Measurements from ENCODE around the gene CLSTN3. TPM values are rescaled to one million over a fixed set of nuclear protein-coding genes. Genes with fewer than 3 reads are reported as not detected.

The CLSTN3 gene
- total and polyA plus RNA-seq, 2 donors (not counting 1 experiment from before 2014, with no cell fraction given) = 31.7 to 36.5 TPM

- H3K4me2 ChIP-seq (replicated peaks; ENCODE audit: low read depth, low read length, poor library complexity, severe bottlenecking) = no peak overlapping the region
- ChIA-PET CTCF (interaction anchor here (0.6 to 2.7 kb wide), 6 partner anchors 14 to 226 kb away, joined by 3 to 12 read pairs (median 6); no protein-coding TSS in a partner anchor), POLR2A (no interaction called here)
- intact Hi-C loops (cut with micrococcal nuclease) = loop anchor here (5.0 kb wide), 1 partner anchor 77 kb away; the partner anchor contains the start of gene LPCAT3
- no peak overlapping the region for H3K9ac ChIP-seq (ENCODE audit: low read length)
- TF ChIP-seq CTCF (IDR thresholded peaks at IDR 0.05) = no peak
- TF ChIP-seq EZH2 (IDR thresholded peaks at IDR 0.05; ENCODE audit: borderline replicate concordance, insufficient read depth, low read depth, low read length, poor library complexity, severe bottlenecking) = no peak
- no peak overlapping the region for H3K4me3 ChIP-seq (ENCODE audit: control extremely low read depth in 1 of 5, extremely low read depth in 1 of 5, insufficient read depth in 1 of 5, low read depth in 2 of 5, low read length in 4 of 5)
- WGBS (ENCODE audit: insufficient coverage) = 94% methylated on average over 3 of the region's 10 CpGs
- ATAC-seq (ENCODE audit: low read depth) (no peak), DNase-seq (no peak)
- no peaks in the 10 kb centered on the region for H3K9me3 ChIP-seq (ENCODE audit: control extremely low read depth in 1 of 3, control insufficient read depth in 2 of 3, insufficient read depth in 1 of 3, low read length in 2 of 3)
- no peak overlapping the region for H3K27ac Mint-ChIP-seq
- H3K4me1 ChIP-seq (ENCODE audit: control insufficient read depth in 2 of 2, insufficient read depth in 2 of 2, low read length in 2 of 2) = peaks cover 0 to 12% of the 10 kb centered on the region in 2 donors
- H3K27me3 ChIP-seq (replicated peaks in 1 of 4; ENCODE audit: control extremely low read depth in 1 of 4, control insufficient read depth in 3 of 4, insufficient read depth in 4 of 4, low read length in 3 of 4) = peaks cover 0 to 3% (median 0%) of the 10 kb centered on the region in 4 experiments
- no peaks in the 10 kb centered on the region for H3K79me2 ChIP-seq (ENCODE audit: control insufficient read depth, insufficient read depth, low read length)
- H3K27ac ChIP-seq (ENCODE audit: low read length in 2 of 2) = no peak overlapping the region
- H3K27me3 Mint-ChIP-seq = peaks cover 4% of the 10 kb centered on the region
- H3K9me3 Mint-ChIP-seq (ENCODE audit: insufficient read depth) = no peaks in the 10 kb centered on the region
- H4K20me1 ChIP-seq (ENCODE audit: control insufficient read depth, insufficient read depth, low read length, poor library complexity, severe bottlenecking) = no peaks in the 10 kb centered on the region
- H3K4me3 Mint-ChIP-seq = no peak overlapping the region
- H3K4me1 Mint-ChIP-seq = peaks cover 9% of the 10 kb centered on the region
- no peak overlapping the region for H2AFZ ChIP-seq (ENCODE audit: insufficient read depth, low read depth, low read length, poor library complexity, severe bottlenecking)
- no peaks in the 10 kb centered on the region for H3K36me3 ChIP-seq (replicated peaks in 1 of 2; ENCODE audit: control extremely low read depth in 1 of 2, control insufficient read depth in 1 of 2, extremely low read depth in 1 of 2, insufficient read depth in 2 of 2, low read length in 1 of 2)
These were observed 36.3 kb upstream of the CLSTN3 start for GRCh38 chr12:7093892-7094291.

GRCh38 chr12:7096006-7096932, 33.9 kb upstream of the CLSTN3 start:
- no peaks in the 10 kb centered on the region for H4K20me1 ChIP-seq (ENCODE audit: control insufficient read depth, insufficient read depth, low read length, poor library complexity, severe bottlenecking)
- POLR2A ChIA-PET = interaction anchor here (0.6 kb wide), 2 partner anchors 222 to 225 kb away, joined by 4 to 5 read pairs; no protein-coding TSS in a partner anchor
- H2AFZ ChIP-seq (ENCODE audit: insufficient read depth, low read depth, low read length, poor library complexity, severe bottlenecking) = no peak overlapping the region
- CTCF ChIA-PET = interaction anchor here (0.5 to 1.3 kb wide), 4 partner anchors 9 to 172 kb away, joined by 3 to 5 read pairs (median 3); no protein-coding TSS in a partner anchor
- no peak overlapping the region for H3K27ac ChIP-seq (ENCODE audit: low read length in 2 of 2)
- H3K9me3 ChIP-seq (ENCODE audit: control extremely low read depth in 1 of 3, control insufficient read depth in 2 of 3, insufficient read depth in 1 of 3, low read length in 2 of 3) = no peaks in the 10 kb centered on the region
- H3K4me3 ChIP-seq (ENCODE audit: control extremely low read depth in 1 of 5, extremely low read depth in 1 of 5, insufficient read depth in 1 of 5, low read depth in 2 of 5, low read length in 4 of 5) = no peak overlapping the region
- ATAC-seq (ENCODE audit: low read depth) = no peak
- 94% methylated on average over 22 of the region's 26 CpGs for WGBS (ENCODE audit: insufficient coverage)
- peaks cover 0 to 3% of the 10 kb centered on the region in 2 experiments for H3K36me3 ChIP-seq (replicated peaks in 1 of 2; ENCODE audit: control extremely low read depth in 1 of 2, control insufficient read depth in 1 of 2, extremely low read depth in 1 of 2, insufficient read depth in 2 of 2, low read length in 1 of 2)
- no peak overlapping the region for H3K4me3 Mint-ChIP-seq
- no peaks in the 10 kb centered on the region for H3K9me3 Mint-ChIP-seq (ENCODE audit: insufficient read depth)
- no peak for DNase-seq
- H3K27ac Mint-ChIP-seq = no peak overlapping the region
- peaks cover 0 to 12% of the 10 kb centered on the region in 2 donors for H3K4me1 ChIP-seq (ENCODE audit: control insufficient read depth in 2 of 2, insufficient read depth in 2 of 2, low read length in 2 of 2)
- H3K9ac ChIP-seq (ENCODE audit: low read length) = no peak overlapping the region
- H3K4me2 ChIP-seq (replicated peaks; ENCODE audit: low read depth, low read length, poor library complexity, severe bottlenecking) = no peak overlapping the region
- no peaks in the 10 kb centered on the region for H3K27me3 Mint-ChIP-seq
- no peak for TF ChIP-seq EZH2 (IDR thresholded peaks at IDR 0.05; ENCODE audit: borderline replicate concordance, insufficient read depth, low read depth, low read length, poor library complexity, severe bottlenecking)
- TF ChIP-seq CTCF (IDR thresholded peaks at IDR 0.05) = no peak
- no peaks in the 10 kb centered on the region for H3K79me2 ChIP-seq (ENCODE audit: control insufficient read depth, insufficient read depth, low read length)
- intact Hi-C loops (cut with micrococcal nuclease) = no loop called here
- peaks cover 9% of the 10 kb centered on the region for H3K4me1 Mint-ChIP-seq
- peaks cover 0 to 3% (median 0%) of the 10 kb centered on the region in 4 experiments for H3K27me3 ChIP-seq (replicated peaks in 1 of 4; ENCODE audit: control extremely low read depth in 1 of 4, control insufficient read depth in 3 of 4, insufficient read depth in 4 of 4, low read length in 3 of 4)
